ENCODE data around the gene ZG16.
A peak's percentile ranks its signal among the peaks of the same experiment; 100 is the strongest.

Gene ZG16

GRCh38 chr16:29806099-29806579 lies 28.1 kb downstream of the ZG16 start, which contains the start of gene MAZ:
TSS of gene MAZ (plus strand) at chr16:29806529. CDS start at chr16:29806702, 173 bp downstream.
- Histone ChIP-seq H3K9me3 (ENCODE audit: insufficient read depth, low read length) (no peaks in the 10 kb centered on the region), H2AFZ (ENCODE audit: low read depth, low read length) (no peak within 1 kb of the TSS), H3K9ac (ENCODE audit: low read length) (peak within 1 kb of the TSS; percentile 98), H3K79me2 (ENCODE audit: low read length) (peaks cover 28% of the 10 kb centered on the region), H3K27me3 (ENCODE audit: low read depth, low read length) (no peaks in the 10 kb centered on the region), H3K4me3 (ENCODE audit: low read length) (peak within 1 kb of the TSS; percentile 84), H3K27ac (ENCODE audit: low read length) (peak within 1 kb of the TSS; percentile 87), H3K4me1 (ENCODE audit: low read length) (peaks cover 57% of the 10 kb centered on the region), H4K20me1 (ENCODE audit: insufficient read depth, low read length) (peaks cover 25% of the 10 kb centered on the region), H3K4me2 (ENCODE audit: low read length) (peak within 1 kb of the TSS; percentile 97), H3K36me3 (replicated peaks; ENCODE audit: low read depth, low read length) (peaks cover 59% of the 10 kb centered on the region)
- TF ChIP-seq EZH2phosphoT487 (IDR thresholded peaks at IDR 0.05; ENCODE audit: low read depth) = no peak
- TF ChIP-seq, protein P1, sequence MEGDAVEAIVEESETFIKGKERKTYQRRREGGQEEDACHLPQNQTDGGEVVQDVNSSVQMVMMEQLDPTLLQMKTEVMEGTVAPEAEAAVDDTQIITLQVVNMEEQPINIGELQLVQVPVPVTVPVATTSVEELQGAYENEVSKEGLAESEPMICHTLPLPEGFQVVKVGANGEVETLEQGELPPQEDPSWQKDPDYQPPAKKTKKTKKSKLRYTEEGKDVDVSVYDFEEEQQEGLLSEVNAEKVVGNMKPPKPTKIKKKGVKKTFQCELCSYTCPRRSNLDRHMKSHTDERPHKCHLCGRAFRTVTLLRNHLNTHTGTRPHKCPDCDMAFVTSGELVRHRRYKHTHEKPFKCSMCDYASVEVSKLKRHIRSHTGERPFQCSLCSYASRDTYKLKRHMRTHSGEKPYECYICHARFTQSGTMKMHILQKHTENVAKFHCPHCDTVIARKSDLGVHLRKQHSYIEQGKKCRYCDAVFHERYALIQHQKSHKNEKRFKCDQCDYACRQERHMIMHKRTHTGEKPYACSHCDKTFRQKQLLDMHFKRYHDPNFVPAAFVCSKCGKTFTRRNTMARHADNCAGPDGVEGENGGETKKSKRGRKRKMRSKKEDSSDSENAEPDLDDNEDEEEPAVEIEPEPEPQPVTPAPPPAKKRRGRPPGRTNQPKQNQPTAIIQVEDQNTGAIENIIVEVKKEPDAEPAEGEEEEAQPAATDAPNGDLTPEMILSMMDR (IDR thresholded peaks at IDR 0.05; ENCODE audit: low read depth, low read length) = no peak

DNA sequence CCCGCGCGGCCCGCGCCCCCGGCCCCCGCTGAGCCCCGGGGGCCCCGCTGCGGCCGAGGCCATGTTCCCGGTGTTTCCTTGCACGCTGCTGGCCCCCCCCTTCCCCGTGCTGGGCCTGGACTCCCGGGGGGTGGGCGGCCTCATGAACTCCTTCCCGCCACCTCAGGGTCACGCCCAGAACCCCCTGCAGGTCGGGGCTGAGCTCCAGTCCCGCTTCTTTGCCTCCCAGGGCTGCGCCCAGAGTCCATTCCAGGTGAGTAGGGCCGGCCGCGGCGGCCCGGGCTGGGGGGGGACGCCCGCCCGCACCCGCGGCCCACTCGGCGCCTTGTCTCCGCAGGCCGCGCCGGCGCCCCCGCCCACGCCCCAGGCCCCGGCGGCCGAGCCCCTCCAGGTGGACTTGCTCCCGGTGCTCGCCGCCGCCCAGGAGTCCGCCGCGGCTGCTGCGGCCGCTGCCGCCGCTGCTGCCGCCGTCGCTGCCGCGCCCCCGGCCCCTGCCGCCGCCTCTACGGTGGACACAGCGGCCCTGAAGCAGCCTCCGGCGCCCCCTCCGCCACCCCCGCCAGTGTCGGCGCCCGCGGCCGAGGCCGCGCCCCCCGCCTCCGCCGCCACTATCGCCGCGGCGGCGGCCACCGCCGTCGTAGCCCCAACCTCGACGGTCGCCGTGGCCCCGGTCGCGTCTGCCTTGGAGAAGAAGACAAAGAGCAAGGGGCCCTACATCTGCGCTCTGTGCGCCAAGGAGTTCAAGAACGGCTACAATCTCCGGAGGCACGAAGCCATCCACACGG lies 28.8 kb downstream of the ZG16 start:
- TF ChIP-seq EZH2phosphoT487 (IDR thresholded peaks at IDR 0.05; ENCODE audit: low read depth) = no peak
- TF ChIP-seq, protein P1 (IDR thresholded peaks at IDR 0.05; ENCODE audit: low read depth, low read length) = no peak
- Histone ChIP-seq H3K27ac (ENCODE audit: low read length) (peak overlapping the region; percentile 87), H3K4me2 (ENCODE audit: low read length) (peak overlapping the region; percentile 97), H3K9me3 (ENCODE audit: insufficient read depth, low read length) (no peaks in the 10 kb centered on the region), H4K20me1 (ENCODE audit: insufficient read depth, low read length) (peaks cover 25% of the 10 kb centered on the region), H3K9ac (ENCODE audit: low read length) (peak overlapping the region; percentile 98), H3K4me1 (ENCODE audit: low read length) (peaks cover 64% of the 10 kb centered on the region), H3K79me2 (ENCODE audit: low read length) (peaks cover 28% of the 10 kb centered on the region), H3K36me3 (replicated peaks; ENCODE audit: low read depth, low read length) (peaks cover 52% of the 10 kb centered on the region), H3K27me3 (ENCODE audit: low read depth, low read length) (no peaks in the 10 kb centered on the region), H3K4me3 (ENCODE audit: low read length) (peak overlapping the region; percentile 84), H2AFZ (ENCODE audit: low read depth, low read length) (no peak overlapping the region)

GRCh38 chr16:29807426-29808218 lies 29.6 kb downstream of the ZG16 start:
- peaks cover 28% of the 10 kb centered on the region for H3K79me2 ChIP-seq (ENCODE audit: low read length)
- peak overlapping the region; percentile 70 for H3K27ac ChIP-seq (ENCODE audit: low read length)
- no peak overlapping the region for H2AFZ ChIP-seq (ENCODE audit: low read depth, low read length)
- peak overlapping the region; percentile 97 for H3K4me2 ChIP-seq (ENCODE audit: low read length)
- H3K36me3 ChIP-seq (replicated peaks; ENCODE audit: low read depth, low read length) = peaks cover 52% of the 10 kb centered on the region
- H4K20me1 ChIP-seq (ENCODE audit: insufficient read depth, low read length) = peaks cover 25% of the 10 kb centered on the region
- peaks cover 64% of the 10 kb centered on the region for H3K4me1 ChIP-seq (ENCODE audit: low read length)
- no peaks in the 10 kb centered on the region for H3K27me3 ChIP-seq (ENCODE audit: low read depth, low read length)
- peak overlapping the region; percentile 98 for H3K9ac ChIP-seq (ENCODE audit: low read length)
- TF ChIP-seq EZH2phosphoT487 (IDR thresholded peaks at IDR 0.05; ENCODE audit: low read depth) = no peak
- TF ChIP-seq, protein P1 (IDR thresholded peaks at IDR 0.05; ENCODE audit: low read depth, low read length) = peak; percentile 45
- H3K9me3 ChIP-seq (ENCODE audit: insufficient read depth, low read length) = no peaks in the 10 kb centered on the region
- peak overlapping the region; percentile 84 for H3K4me3 ChIP-seq (ENCODE audit: low read length)
